ENCODE measurements around the gene ZDHHC5. TPM values are rescaled to one million over a fixed set of nuclear protein-coding genes. Genes with fewer than 3 reads are reported as not detected.

ZDHHC5 gene
- total RNA-seq, 1 donor from 2014 or later, result 41.8 TPM

DNA sequence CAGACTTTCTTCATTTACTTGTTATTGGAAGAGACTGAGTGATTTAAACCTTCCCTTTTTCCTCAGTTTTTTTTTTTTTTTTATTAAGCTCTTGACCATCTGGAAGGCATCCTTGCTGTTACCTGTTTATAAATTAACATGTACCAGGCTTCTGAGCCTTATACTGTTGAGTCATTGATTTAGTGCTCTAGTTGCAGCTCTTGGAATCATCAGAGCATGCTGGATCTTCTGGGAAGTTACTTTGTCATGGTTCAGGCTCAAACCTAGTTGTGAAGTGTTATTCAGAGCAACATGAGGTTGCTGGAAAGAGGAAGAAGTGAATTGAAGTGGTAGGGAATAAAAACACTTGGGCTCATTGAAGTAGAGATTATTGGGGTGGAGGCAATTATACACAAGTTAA is 6.3 kb downstream of the ZDHHC5 start:
- peaks cover 8% of the 10 kb centered on the region for H4K20me1 ChIP-seq (ENCODE audit: low read depth)
- H3K4me3 Mint-ChIP-seq, result no peak overlapping the region
- peaks cover 2% of the 10 kb centered on the region for H3K4me1 ChIP-seq
- H3K27ac ChIP-seq, result no peak overlapping the region
- no peak overlapping the region for H3K27ac Mint-ChIP-seq
- H3K36me3 ChIP-seq, result peaks cover 9% of the 10 kb centered on the region
- H3K9ac ChIP-seq, result no peak overlapping the region
- no peaks in the 10 kb centered on the region for H3K9me3 ChIP-seq (ENCODE audit: low read depth)
- no peak for DNase-seq (ENCODE audit: low spot score)
- peaks cover 5% of the 10 kb centered on the region for H3K4me1 Mint-ChIP-seq
- H3F3A ChIP-seq (ENCODE audit: low read depth), result peaks cover 4% of the 10 kb centered on the region
- H3K79me2 ChIP-seq (ENCODE audit: low read depth), result peaks cover 84% of the 10 kb centered on the region
- H3K27me3 Mint-ChIP-seq (ENCODE audit: insufficient read depth, low read depth), result peaks cover 2% of the 10 kb centered on the region
- no peak overlapping the region for H3K4me3 ChIP-seq
- TF ChIP-seq EZH2phosphoT487 (IDR thresholded peaks at IDR 0.05) (no peak), EZH2 (IDR thresholded peaks at IDR 0.05) (no peak), CTCF (IDR thresholded peaks at IDR 0.05) (no peak)
- no peak overlapping the region for H2AFZ ChIP-seq (replicated peaks)
- H3K27me3 ChIP-seq, result no peaks in the 10 kb centered on the region
- peaks cover 26% of the 10 kb centered on the region for H3K36me3 Mint-ChIP-seq
- no peaks in the 10 kb centered on the region for H3K9me3 Mint-ChIP-seq
- no peak overlapping the region for H3K4me2 ChIP-seq

DNA sequence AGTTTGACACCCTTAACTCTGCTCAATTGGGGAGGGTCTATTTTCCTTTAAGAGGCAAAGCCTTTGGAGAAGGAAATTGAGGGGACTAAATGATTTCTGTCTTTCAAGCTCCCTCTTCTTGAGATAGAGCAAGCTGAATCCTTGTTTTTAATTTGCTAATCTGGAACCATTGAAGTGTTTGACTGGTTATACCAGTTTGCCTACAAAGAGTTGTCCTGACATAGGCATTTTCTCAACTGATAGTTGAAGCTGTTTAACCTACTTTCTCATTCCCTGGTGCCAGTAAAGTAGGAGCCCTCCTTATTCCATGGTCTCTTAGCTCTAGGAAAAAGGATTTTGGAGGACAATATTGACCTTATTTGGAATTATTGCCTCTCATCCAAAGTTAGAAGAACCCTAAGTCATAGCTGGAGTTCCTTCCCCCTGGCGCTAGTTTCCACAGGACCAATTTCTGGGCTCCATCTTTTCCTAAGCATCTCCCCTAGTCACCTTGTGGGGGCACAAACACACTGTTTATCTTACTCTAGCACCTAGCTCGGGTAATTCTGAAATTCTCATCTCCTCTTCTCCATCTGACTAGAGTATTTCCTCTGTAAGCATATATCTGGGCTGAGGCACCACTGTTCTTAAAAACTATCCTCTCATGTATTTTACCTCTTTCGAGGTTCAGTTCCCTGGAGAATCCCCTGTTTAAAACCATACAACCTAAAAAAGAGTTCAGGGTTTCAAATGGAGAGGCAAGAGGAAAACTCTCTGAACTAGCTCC is 7.4 kb downstream of the ZDHHC5 start:
- Mint-ChIP-seq H3K4me1 (no peaks in the 10 kb centered on the region), H3K27ac (no peak overlapping the region), H3K9me3 (no peaks in the 10 kb centered on the region), H3K27me3 (ENCODE audit: insufficient read depth, low read depth) (peaks cover 2% of the 10 kb centered on the region), H3K4me3 (no peak overlapping the region), H3K36me3 (peaks cover 26% of the 10 kb centered on the region)
- Histone ChIP-seq H3K4me3 (no peak overlapping the region), H3K9me3 (ENCODE audit: low read depth) (no peaks in the 10 kb centered on the region), H3K79me2 (ENCODE audit: low read depth) (peaks cover 83% of the 10 kb centered on the region), H3K4me2 (no peak overlapping the region), H3K27me3 (no peaks in the 10 kb centered on the region), H3F3A (ENCODE audit: low read depth) (peaks cover 4% of the 10 kb centered on the region), H3K4me1 (no peaks in the 10 kb centered on the region), H4K20me1 (ENCODE audit: low read depth) (peaks cover 11% of the 10 kb centered on the region), H3K27ac (no peak overlapping the region), H3K36me3 (peaks cover 9% of the 10 kb centered on the region), H2AFZ (replicated peaks) (no peak overlapping the region), H3K9ac (no peak overlapping the region)
- TF ChIP-seq EZH2 (IDR thresholded peaks at IDR 0.05) (no peak), EZH2phosphoT487 (IDR thresholded peaks at IDR 0.05) (no peak), CTCF (IDR thresholded peaks at IDR 0.05) (no peak)
- DNase-seq (ENCODE audit: low spot score), result no peak

- no peak overlapping the region for H3K4me3 Mint-ChIP-seq
- Histone ChIP-seq H3K4me3 (no peak overlapping the region), H3K27ac (no peak overlapping the region), H2AFZ (replicated peaks) (no peak overlapping the region), H4K20me1 (ENCODE audit: low read depth) (peaks cover 10% of the 10 kb centered on the region), H3K27me3 (no peaks in the 10 kb centered on the region), H3K36me3 (peaks cover 6% of the 10 kb centered on the region), H3F3A (ENCODE audit: low read depth) (no peaks in the 10 kb centered on the region), H3K4me1 (no peaks in the 10 kb centered on the region), H3K4me2 (no peak overlapping the region), H3K9ac (no peak overlapping the region), H3K79me2 (ENCODE audit: low read depth) (peaks cover 56% of the 10 kb centered on the region), H3K9me3 (ENCODE audit: low read depth) (no peaks in the 10 kb centered on the region)
- no peak for DNase-seq (ENCODE audit: low spot score)
- H3K27me3 Mint-ChIP-seq (ENCODE audit: insufficient read depth, low read depth), result peaks cover 2% of the 10 kb centered on the region
- no peak for TF ChIP-seq EZH2 (IDR thresholded peaks at IDR 0.05)
- no peak for TF ChIP-seq CTCF (IDR thresholded peaks at IDR 0.05)
- no peak for TF ChIP-seq EZH2phosphoT487 (IDR thresholded peaks at IDR 0.05)
- H3K4me1 Mint-ChIP-seq, result no peaks in the 10 kb centered on the region
- H3K36me3 Mint-ChIP-seq, result peaks cover 29% of the 10 kb centered on the region
- no peak overlapping the region for H3K27ac Mint-ChIP-seq
- no peaks in the 10 kb centered on the region for H3K9me3 Mint-ChIP-seq
Measured at GRCh38 chr11:57679396-57679795, 11.5 kb downstream of the ZDHHC5 start.
